GM23338 (cell line): ENCODE results near the gene CSNK1A1. TPM values are rescaled to one million over a fixed set of nuclear protein-coding genes. Genes with fewer than 3 reads are reported as not detected.

Experiments
- ATAC-seq: fragments of 200-7000 bp; cut with Tn5 transposase; 3 replicates; pipeline ENCODE4 v1.9.1; 2020
- DNase-seq: peaks from one replicate; pipeline ENCODE4 v3.0.0-alpha.2; 2015; ENCODE audit warnings: low spot score
- H2AFZ ChIP-seq: fragments of 200-600 bp; sonication (generic); 2 replicates; pipeline ENCODE4 v1.8.0; 2016; ENCODE audit warnings: antibody characterized with exemption, mild to moderate bottlenecking, moderate library complexity
- H3F3A ChIP-seq: fragments of 200-600 bp; sonication (generic); replicated peaks from 2 replicates; pipeline ENCODE4 v1.8.0; 2017; ENCODE audit warnings: antibody characterized with exemption, mixed run types, low read depth
- H3K27ac ChIP-seq: fragments of 200-600 bp; sonication (generic); 2 replicates; pipeline ENCODE4 v1.6.1; 2016; ENCODE audit warnings: low read depth
- H3K27me3 ChIP-seq: fragments of 200-600 bp; sonication (generic); 2 replicates; pipeline ENCODE4 v1.8.0; 2016; ENCODE audit warnings: mild to moderate bottlenecking, mixed run types, moderate library complexity; ENCODE audit not compliant: insufficient read depth
- H3K36me3 ChIP-seq: fragments of 200-600 bp; sonication (generic); 2 replicates; pipeline ENCODE4 v1.8.0; 2016; ENCODE audit warnings: mild to moderate bottlenecking; ENCODE audit not compliant: insufficient read depth
- H3K4me1 ChIP-seq: fragments of 200-600 bp; sonication (generic); 2 replicates; pipeline ENCODE4 v1.8.0; 2016; ENCODE audit warnings: mild to moderate bottlenecking, moderate library complexity; ENCODE audit not compliant: insufficient read depth
- H3K4me2 ChIP-seq: fragments of 200-600 bp; sonication (generic); 2 replicates; pipeline ENCODE4 v1.7.1; 2017; ENCODE audit warnings: mixed run types
- H3K4me3 ChIP-seq: fragments of 200-600 bp; sonication (generic); 2 replicates; pipeline ENCODE4 v1.6.1; 2016; ENCODE audit warnings: mixed run types
- H3K79me2 ChIP-seq: fragments of 200-600 bp; sonication (generic); replicated peaks from 2 replicates; pipeline ENCODE4 v1.8.0; 2017; ENCODE audit warnings: mild to moderate bottlenecking; ENCODE audit not compliant: insufficient read depth
- H3K9me2 ChIP-seq: fragments of 200-600 bp; sonication (generic); 2 replicates; pipeline ENCODE4 v1.8.0; 2017; ENCODE audit not compliant: insufficient read depth
- H4K20me1 ChIP-seq: fragments of 200-600 bp; sonication (generic); replicated peaks from 2 replicates; pipeline ENCODE4 v1.8.0; 2017; ENCODE audit warnings: mild to moderate bottlenecking; ENCODE audit not compliant: insufficient read depth
- H3K27ac Mint-ChIP-seq: 2 replicates; pipeline ENCODE4 v1.8.0; 2020; ENCODE audit warnings: inconsistent platforms, mild to moderate bottlenecking, moderate library complexity, mixed read lengths
- H3K27me3 Mint-ChIP-seq: 3 replicates; pipeline ENCODE4 v1.8.0; 2022; ENCODE audit warnings: low read depth, mild to moderate bottlenecking, moderate library complexity, mixed read lengths, inconsistent platforms; ENCODE audit not compliant: insufficient read depth, poor library complexity
- H3K36me3 Mint-ChIP-seq: 3 replicates; pipeline ENCODE4 v1.8.0; 2021; ENCODE audit warnings: low read depth, mild to moderate bottlenecking, inconsistent platforms, moderate library complexity, mixed read lengths
- H3K4me1 Mint-ChIP-seq: 3 replicates; pipeline ENCODE4 v1.8.0; 2020; ENCODE audit warnings: mild to moderate bottlenecking, inconsistent platforms, mixed read lengths
- H3K4me3 Mint-ChIP-seq: 3 replicates; pipeline ENCODE4 v1.8.0; 2021; ENCODE audit warnings: moderate library complexity, mild to moderate bottlenecking, inconsistent platforms, mixed read lengths
- H3K9me3 Mint-ChIP-seq: 3 replicates; pipeline ENCODE4 v1.8.0; 2020; ENCODE audit warnings: moderate library complexity, mild to moderate bottlenecking, inconsistent platforms, mixed read lengths
- JUNB ChIP-seq: IDR thresholded peaks from one replicate; pipeline ENCODE4 v1.6.1; 2016; ENCODE audit warnings: antibody characterized with exemption; ENCODE audit not compliant: unreplicated experiment
- NANOG ChIP-seq: IDR thresholded peaks from 2 replicates; pipeline ENCODE4 v1.6.1; 2016; ENCODE audit warnings: antibody characterized with exemption, borderline replicate concordance
- POLR2AphosphoS5 ChIP-seq: IDR thresholded peaks from 2 replicates; pipeline ENCODE4 v1.6.1; 2016; ENCODE audit warnings: antibody characterized with exemption, low read depth
- polyA plus RNA-seq: library from polyadenylated mRNA; unstranded; fragments of >200 nt; fragmentation: Nextera tagmentation; extraction: Ambion mirVana; gene quantifications from 2 replicates; pipeline ENCODE4 v1.2.1, GENCODE V29; 2016
- total RNA-seq: library from RNA; depleted of rRNA; stranded (reverse); fragments of >200 nt; shearing (Covaris generic); gene quantifications from 2 replicates; pipeline ENCODE4 v1.2.3, GENCODE V29; 2014
- TF ChIP-seq, protein P1 (sequence below): IDR thresholded peaks from 2 replicates; pipeline ENCODE4 v1.6.1; 2016; ENCODE audit warnings: antibody characterized with exemption
- TF ChIP-seq, protein P2 (sequence below): fragments of 250-450 bp; sonication (Bioruptor Pico); IDR thresholded peaks from 2 replicates; pipeline ENCODE4 v1.5.0; 2020; ENCODE audit warnings: mild to moderate bottlenecking, moderate library complexity

The CSNK1A1 gene
- total and polyA plus RNA-seq, 2 experiments from 2014 or later: 110 to 233 TPM

DNA sequence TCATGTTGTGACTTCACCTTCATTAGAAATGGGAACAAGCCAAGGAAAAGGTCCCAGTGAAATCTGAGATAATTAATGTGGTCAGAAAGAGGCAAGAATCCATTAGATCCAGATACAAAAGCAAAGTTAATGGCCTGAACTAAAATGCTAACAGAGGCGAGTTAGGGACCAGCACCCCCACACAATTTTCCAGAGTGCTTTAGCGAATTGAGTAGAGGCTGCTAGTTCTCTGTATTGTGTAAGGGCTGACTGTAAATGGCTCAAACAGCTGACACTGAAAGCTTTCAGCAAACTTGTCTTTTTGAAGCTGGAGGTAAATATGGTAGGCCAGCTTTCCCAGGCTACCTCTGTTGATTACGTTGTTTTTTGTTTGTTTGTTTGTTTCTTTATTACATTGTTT, 75.5 kb downstream of the CSNK1A1 start:
- H3K4me3 Mint-ChIP-seq: no peak overlapping the region
- H3K4me1 ChIP-seq: peaks cover 5% of the 10 kb centered on the region; the same call in 1 of the 2 replicates
- no peaks in the 10 kb centered on the region for H3K36me3 Mint-ChIP-seq
- H3K9me3 Mint-ChIP-seq: no peaks in the 10 kb centered on the region
- no peaks in the 10 kb centered on the region for H3K27me3 ChIP-seq
- peaks cover 12% of the 10 kb centered on the region for H3K4me1 Mint-ChIP-seq
- no peak overlapping the region for H3K27ac Mint-ChIP-seq
- no peaks in the 10 kb centered on the region for H3F3A ChIP-seq
- DNase-seq: no peak
- H3K4me3 ChIP-seq: no peak overlapping the region
- ATAC-seq: no peak
- H4K20me1 ChIP-seq: no peaks in the 10 kb centered on the region
- H3K4me2 ChIP-seq: no peak overlapping the region
- TF ChIP-seq, protein P1, sequence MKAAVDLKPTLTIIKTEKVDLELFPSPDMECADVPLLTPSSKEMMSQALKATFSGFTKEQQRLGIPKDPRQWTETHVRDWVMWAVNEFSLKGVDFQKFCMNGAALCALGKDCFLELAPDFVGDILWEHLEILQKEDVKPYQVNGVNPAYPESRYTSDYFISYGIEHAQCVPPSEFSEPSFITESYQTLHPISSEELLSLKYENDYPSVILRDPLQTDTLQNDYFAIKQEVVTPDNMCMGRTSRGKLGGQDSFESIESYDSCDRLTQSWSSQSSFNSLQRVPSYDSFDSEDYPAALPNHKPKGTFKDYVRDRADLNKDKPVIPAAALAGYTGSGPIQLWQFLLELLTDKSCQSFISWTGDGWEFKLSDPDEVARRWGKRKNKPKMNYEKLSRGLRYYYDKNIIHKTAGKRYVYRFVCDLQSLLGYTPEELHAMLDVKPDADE: no peak
- TF ChIP-seq POLR2AphosphoS5 (no peak), JUNB (no peak), NANOG (no peak)
- TF ChIP-seq, protein P2, sequence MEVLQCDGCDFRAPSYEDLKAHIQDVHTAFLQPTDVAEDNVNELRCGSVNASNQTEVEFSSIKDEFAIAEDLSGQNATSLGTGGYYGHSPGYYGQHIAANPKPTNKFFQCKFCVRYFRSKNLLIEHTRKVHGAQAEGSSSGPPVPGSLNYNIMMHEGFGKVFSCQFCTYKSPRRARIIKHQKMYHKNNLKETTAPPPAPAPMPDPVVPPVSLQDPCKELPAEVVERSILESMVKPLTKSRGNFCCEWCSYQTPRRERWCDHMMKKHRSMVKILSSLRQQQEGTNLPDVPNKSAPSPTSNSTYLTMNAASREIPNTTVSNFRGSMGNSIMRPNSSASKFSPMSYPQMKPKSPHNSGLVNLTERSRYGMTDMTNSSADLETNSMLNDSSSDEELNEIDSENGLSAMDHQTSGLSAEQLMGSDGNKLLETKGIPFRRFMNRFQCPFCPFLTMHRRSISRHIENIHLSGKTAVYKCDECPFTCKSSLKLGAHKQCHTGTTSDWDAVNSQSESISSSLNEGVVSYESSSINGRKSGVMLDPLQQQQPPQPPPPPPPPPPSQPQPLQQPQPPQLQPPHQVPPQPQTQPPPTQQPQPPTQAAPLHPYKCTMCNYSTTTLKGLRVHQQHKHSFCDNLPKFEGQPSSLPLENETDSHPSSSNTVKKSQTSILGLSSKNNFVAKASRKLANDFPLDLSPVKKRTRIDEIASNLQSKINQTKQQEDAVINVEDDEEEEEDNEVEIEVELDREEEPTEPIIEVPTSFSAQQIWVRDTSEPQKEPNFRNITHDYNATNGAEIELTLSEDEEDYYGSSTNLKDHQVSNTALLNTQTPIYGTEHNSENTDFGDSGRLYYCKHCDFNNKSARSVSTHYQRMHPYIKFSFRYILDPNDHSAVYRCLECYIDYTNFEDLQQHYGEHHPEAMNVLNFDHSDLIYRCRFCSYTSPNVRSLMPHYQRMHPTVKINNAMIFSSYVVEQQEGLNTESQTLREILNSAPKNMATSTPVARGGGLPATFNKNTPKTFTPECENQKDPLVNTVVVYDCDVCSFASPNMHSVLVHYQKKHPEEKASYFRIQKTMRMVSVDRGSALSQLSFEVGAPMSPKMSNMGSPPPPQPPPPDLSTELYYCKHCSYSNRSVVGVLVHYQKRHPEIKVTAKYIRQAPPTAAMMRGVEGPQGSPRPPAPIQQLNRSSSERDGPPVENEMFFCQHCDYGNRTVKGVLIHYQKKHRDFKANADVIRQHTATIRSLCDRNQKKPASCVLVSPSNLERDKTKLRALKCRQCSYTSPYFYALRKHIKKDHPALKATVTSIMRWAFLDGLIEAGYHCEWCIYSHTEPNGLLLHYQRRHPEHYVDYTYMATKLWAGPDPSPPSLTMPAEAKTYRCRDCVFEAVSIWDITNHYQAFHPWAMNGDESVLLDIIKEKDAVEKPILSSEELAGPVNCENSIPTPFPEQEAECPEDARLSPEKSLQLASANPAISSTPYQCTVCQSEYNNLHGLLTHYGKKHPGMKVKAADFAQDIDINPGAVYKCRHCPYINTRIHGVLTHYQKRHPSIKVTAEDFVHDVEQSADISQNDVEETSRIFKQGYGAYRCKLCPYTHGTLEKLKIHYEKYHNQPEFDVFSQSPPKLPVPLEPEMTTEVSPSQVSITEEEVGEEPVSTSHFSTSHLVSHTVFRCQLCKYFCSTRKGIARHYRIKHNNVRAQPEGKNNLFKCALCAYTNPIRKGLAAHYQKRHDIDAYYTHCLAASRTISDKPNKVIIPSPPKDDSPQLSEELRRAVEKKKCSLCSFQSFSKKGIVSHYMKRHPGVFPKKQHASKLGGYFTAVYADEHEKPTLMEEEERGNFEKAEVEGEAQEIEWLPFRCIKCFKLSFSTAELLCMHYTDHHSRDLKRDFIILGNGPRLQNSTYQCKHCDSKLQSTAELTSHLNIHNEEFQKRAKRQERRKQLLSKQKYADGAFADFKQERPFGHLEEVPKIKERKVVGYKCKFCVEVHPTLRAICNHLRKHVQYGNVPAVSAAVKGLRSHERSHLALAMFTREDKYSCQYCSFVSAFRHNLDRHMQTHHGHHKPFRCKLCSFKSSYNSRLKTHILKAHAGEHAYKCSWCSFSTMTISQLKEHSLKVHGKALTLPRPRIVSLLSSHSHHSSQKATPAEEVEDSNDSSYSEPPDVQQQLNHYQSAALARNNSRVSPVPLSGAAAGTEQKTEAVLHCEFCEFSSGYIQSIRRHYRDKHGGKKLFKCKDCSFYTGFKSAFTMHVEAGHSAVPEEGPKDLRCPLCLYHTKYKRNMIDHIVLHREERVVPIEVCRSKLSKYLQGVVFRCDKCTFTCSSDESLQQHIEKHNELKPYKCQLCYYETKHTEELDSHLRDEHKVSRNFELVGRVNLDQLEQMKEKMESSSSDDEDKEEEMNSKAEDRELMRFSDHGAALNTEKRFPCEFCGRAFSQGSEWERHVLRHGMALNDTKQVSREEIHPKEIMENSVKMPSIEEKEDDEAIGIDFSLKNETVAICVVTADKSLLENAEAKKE: no peak
- H3K9me2 ChIP-seq: no peaks in the 10 kb centered on the region
- H2AFZ ChIP-seq: 0 out of 2 replicates have a peak overlapping the region, but pooled peaks have one; percentile 7
- H3K27ac ChIP-seq: no peak overlapping the region
- H3K27me3 Mint-ChIP-seq: peaks cover 9% of the 10 kb centered on the region
- H3K36me3 ChIP-seq: no peaks in the 10 kb centered on the region
- no peaks in the 10 kb centered on the region for H3K79me2 ChIP-seq

DNA sequence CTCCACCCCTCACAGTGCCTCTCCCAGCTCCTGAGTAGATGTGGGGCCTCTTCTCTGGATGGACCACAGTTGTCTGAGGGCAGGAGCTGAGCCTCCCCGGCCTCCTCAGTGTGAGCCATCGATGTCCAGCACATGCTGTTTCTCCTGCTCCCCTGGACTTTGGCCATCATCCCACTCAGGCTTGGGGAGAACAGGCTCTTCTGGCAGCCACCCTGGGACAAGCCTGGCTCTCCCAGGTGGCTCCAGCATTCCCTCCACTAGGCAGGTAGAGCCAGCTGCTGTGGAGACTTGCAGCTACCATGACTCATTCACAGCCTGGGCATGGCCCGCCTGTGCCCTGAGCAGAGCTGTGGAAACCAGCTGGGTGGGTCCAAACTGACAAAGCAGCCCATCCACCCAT, 77.0 kb downstream of the CSNK1A1 start:
- H3K27ac ChIP-seq: no peak overlapping the region
- Mint-ChIP-seq H3K27ac (no peak overlapping the region), H3K27me3 (peaks cover 12% of the 10 kb centered on the region), H3K36me3 (no peaks in the 10 kb centered on the region), H3K4me1 (peaks cover 13% of the 10 kb centered on the region), H3K9me3 (no peaks in the 10 kb centered on the region), H3K4me3 (no peak overlapping the region)
- no peak overlapping the region for H2AFZ ChIP-seq
- H3K27me3 ChIP-seq: no peaks in the 10 kb centered on the region
- H4K20me1 ChIP-seq: no peaks in the 10 kb centered on the region
- H3K4me1 ChIP-seq: peaks cover 5% of the 10 kb centered on the region; the same call in 1 of the 2 replicates
- no peak for DNase-seq
- no peak overlapping the region for H3K4me3 ChIP-seq
- H3F3A ChIP-seq: no peaks in the 10 kb centered on the region
- no peak overlapping the region for H3K4me2 ChIP-seq
- H3K36me3 ChIP-seq: no peaks in the 10 kb centered on the region
- peak; percentile 22; the same call in 2 of the 3 replicates for ATAC-seq
- no peaks in the 10 kb centered on the region for H3K9me2 ChIP-seq
- no peaks in the 10 kb centered on the region for H3K79me2 ChIP-seq
- no peak for TF ChIP-seq POLR2AphosphoS5
- TF ChIP-seq, protein P2: no peak
